ENCODE data around the gene MT3.

DNA sequence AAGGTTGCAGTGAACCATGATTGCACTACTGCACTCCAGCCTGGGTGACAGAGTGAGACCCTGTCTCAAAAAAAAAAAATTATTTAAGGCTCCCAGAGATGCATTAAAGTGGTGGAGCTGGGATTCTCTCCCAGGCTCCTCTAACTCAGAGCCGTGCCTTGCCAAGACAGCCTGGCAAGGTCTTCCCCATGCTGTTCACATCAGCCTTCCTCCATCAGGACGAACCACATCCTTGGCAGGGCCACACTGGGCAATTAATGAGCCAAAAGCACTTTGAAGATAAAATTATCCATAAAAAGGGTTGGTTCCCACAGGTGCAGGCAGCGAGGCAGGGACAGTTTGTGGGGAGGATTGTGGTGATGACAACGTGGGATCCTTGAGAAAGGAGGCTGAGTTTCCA lies 49.7 kb upstream of the MT3 start:
- TF ChIP-seq, protein P1, sequence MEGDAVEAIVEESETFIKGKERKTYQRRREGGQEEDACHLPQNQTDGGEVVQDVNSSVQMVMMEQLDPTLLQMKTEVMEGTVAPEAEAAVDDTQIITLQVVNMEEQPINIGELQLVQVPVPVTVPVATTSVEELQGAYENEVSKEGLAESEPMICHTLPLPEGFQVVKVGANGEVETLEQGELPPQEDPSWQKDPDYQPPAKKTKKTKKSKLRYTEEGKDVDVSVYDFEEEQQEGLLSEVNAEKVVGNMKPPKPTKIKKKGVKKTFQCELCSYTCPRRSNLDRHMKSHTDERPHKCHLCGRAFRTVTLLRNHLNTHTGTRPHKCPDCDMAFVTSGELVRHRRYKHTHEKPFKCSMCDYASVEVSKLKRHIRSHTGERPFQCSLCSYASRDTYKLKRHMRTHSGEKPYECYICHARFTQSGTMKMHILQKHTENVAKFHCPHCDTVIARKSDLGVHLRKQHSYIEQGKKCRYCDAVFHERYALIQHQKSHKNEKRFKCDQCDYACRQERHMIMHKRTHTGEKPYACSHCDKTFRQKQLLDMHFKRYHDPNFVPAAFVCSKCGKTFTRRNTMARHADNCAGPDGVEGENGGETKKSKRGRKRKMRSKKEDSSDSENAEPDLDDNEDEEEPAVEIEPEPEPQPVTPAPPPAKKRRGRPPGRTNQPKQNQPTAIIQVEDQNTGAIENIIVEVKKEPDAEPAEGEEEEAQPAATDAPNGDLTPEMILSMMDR (IDR thresholded peaks at IDR 0.05) = no peak
- TF ChIP-seq POLR2AphosphoS5 (IDR thresholded peaks at IDR 0.05; ENCODE audit: low read depth, low read length) (no peak), SIN3A (IDR thresholded peaks at IDR 0.05; ENCODE audit: borderline replicate concordance, insufficient read depth, low read depth, low read length) (no peak)

All from Panc1 (cell line).